Hair follicular keratinocyte (primary cell): Measurements from ENCODE around the gene ATP10D. TPM values are rescaled to one million over a fixed set of nuclear protein-coding genes. Genes with fewer than 3 reads are reported as not detected.

Experiments used
- total RNA-seq: library from RNA; depleted of rRNA; stranded (reverse); fragments of >200 nt; gene quantifications from 2 replicates; pipeline ENCODE4 v1.2.3, GENCODE V29; 2015

ATP10D gene
- 27.3 and 33.7 TPM in 2 replicates for total RNA-seq

GRCh38 chr4:47485047-47485692 is at the start of gene ATP10D:
Gene ATP10D (plus strand): TSS chr4:47485275. CDS start chr4:47512541, 27,266 bp downstream.

GRCh38 chr4:47463235-47463956 is 21.7 kb upstream of the ATP10D start, which contains the start of gene COMMD8:
Gene COMMD8 (minus strand): TSS chr4:47463702. CDS start chr4:47463651, 51 bp downstream.

Other genes starting within 250 kb of the ATP10D start
- gene COMMD8, start 21.6 kb upstream of the ATP10D start, total RNA-seq = 45.0 and 55.2 TPM in 2 replicates